Vagina (tissue), 2 donors: ENCODE results near the gene SEC31A. TPM values are rescaled to one million over a fixed set of nuclear protein-coding genes. Genes with fewer than 3 reads are reported as not detected.
A peak's percentile ranks its signal among the peaks of the same experiment; 100 is the strongest.
"Not testable (repeated sequence)": the region's sequence is repeated elsewhere in the genome, so short reads cannot be mapped to it uniquely, and the experiment has no call there.

Experiments used
- DNase-seq, 2 donors: peaks; one replicate each; pipeline ENCODE4 v3.0.0-alpha.2; 2017; ENCODE audit errors: extremely low spot score in 2 of 2
- H3K27ac ChIP-seq: fragments of 200-600 bp; sonication (generic); one replicate; pipeline ENCODE4 v1.5.1; 2019
- H3K27me3 ChIP-seq: fragments of 200-600 bp; sonication (generic); one replicate; pipeline ENCODE4 v1.5.1; 2019
- H3K36me3 ChIP-seq, 2 donors: fragments of 200-600 bp; sonication (generic); one replicate each; pipeline ENCODE4 v1.5.1; 2017 to 2019
- H3K4me1 ChIP-seq: fragments of 200-600 bp; sonication (generic); one replicate; pipeline ENCODE4 v1.5.1; 2019
- H3K4me3 ChIP-seq, 2 donors: fragments of 200-600 bp; sonication (generic); 1 replicate in 1 of 2; 2 replicates in 1 of 2; pipeline ENCODE4 v1.5.1; 2016 to 2019
- H3K9me3 ChIP-seq: fragments of 200-600 bp; sonication (generic); one replicate; pipeline ENCODE4 v1.5.1; 2019
- POLR2A ChIP-seq, 2 donors: fragments of 450-650 bp; IDR thresholded peaks; one replicate each; pipeline ENCODE4 v1.6.1; 2017; ENCODE audit warnings: antibody characterized with exemption in 2 of 2, mild to moderate bottlenecking in 2 of 2, moderate library complexity in 2 of 2
- POLR2AphosphoS5 ChIP-seq, 2 donors: sonication (generic); formaldehyde crosslinking; IDR thresholded peaks; one replicate each; pipeline ENCODE4 v1.9.0; 2017; ENCODE audit warnings: antibody characterized with exemption in 2 of 2, mild to moderate bottlenecking in 2 of 2, low read depth in 1 of 2; ENCODE audit not compliant: insufficient read depth in 1 of 2
- intact Hi-C: fragments of 100-400 bp; cut with DNase I; formaldehyde crosslinking; loops from one replicate; pipeline ENCODE4 v1.15.1; 2023
- total RNA-seq: library from RNA; depleted of rRNA; stranded (reverse); fragments of >200 nt; gene quantifications from one replicate; pipeline ENCODE4 v1.2.3, GENCODE V29; 2016
- TF ChIP-seq, protein P1 (sequence below), 3 experiments: fragments of 450-650 bp in 2 of 3; fragments of 200-600 bp in 1 of 3; sonication (generic) in 1 of 3; IDR thresholded peaks; one replicate each; pipeline ENCODE4 v1.5.1; 2017 to 2019; ENCODE audit warnings: antibody characterized with exemption in 3 of 3, mild to moderate bottlenecking in 2 of 3, moderate library complexity in 2 of 3

Gene SEC31A
- total RNA-seq, 1 donor from 2014 or later: 133 TPM

DNA sequence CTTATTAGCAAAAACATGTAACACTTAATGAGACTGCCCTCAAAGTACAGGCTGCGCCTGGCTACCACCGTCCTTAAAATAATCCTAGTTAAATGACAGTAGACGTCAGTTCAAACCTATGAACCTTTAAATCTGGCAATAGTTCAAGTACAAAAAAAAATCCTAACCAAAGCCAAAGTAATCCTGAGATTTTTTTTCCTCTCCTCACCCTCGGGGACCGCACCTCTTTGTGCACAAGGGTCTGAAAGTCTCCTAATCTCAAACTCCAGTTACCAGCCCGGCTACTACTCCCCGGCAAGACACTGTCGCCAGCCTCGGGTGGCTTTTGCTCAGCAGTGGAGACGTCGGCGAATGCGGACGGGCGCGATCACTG lies 439 bp downstream of the SEC31A start:
- intact Hi-C loops: no loop called here
- peaks cover 0 to 20% of the 10 kb centered on the region in 2 donors for H3K36me3 ChIP-seq
- DNase-seq: no peak
- H3K27me3 ChIP-seq: no peaks in the 10 kb centered on the region
- no peaks in the 10 kb centered on the region for H3K9me3 ChIP-seq
- peaks cover 53% of the 10 kb centered on the region for H3K4me1 ChIP-seq
- TF ChIP-seq POLR2A (IDR thresholded peaks at IDR 0.05): no peak
- no peak for TF ChIP-seq POLR2AphosphoS5 (IDR thresholded peaks at IDR 0.05; ENCODE audit: insufficient read depth in 1 of 2, low read depth in 1 of 2)
- peak overlapping the region; percentile 97 for H3K27ac ChIP-seq
- H3K4me3 ChIP-seq: peak overlapping the region; percentile 87

DNA sequence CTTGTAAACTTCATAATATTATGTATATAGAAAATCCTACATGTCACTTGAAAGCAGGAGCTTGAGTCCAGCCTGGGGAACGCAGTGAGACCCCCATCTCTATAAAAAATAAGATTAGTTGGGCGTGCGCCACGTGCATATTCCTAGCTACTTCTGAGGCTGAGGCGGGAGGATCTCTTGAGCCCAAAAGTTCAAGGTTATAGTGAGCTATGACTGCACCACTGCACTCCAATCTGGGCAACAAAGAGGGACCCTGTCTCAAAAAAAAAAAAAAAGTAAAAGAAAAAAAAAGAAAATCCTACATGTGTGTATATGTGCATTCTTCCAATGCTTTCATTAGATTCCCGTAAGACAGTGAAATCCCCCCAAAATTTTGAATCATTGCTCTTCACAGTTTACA lies 1.7 kb downstream of the SEC31A start:
- Histone ChIP-seq H3K4me1 (peaks cover 65% of the 10 kb centered on the region), H3K4me3 (peak overlapping the region; percentile 87), H3K36me3 (peaks cover 0 to 12% of the 10 kb centered on the region in 2 donors), H3K9me3 (no peaks in the 10 kb centered on the region), H3K27ac (peak overlapping the region; percentile 97), H3K27me3 (no peaks in the 10 kb centered on the region)
- no peak for TF ChIP-seq POLR2A (IDR thresholded peaks at IDR 0.05)
- DNase-seq: no peak
- intact Hi-C loops: no loop called here

DNA sequence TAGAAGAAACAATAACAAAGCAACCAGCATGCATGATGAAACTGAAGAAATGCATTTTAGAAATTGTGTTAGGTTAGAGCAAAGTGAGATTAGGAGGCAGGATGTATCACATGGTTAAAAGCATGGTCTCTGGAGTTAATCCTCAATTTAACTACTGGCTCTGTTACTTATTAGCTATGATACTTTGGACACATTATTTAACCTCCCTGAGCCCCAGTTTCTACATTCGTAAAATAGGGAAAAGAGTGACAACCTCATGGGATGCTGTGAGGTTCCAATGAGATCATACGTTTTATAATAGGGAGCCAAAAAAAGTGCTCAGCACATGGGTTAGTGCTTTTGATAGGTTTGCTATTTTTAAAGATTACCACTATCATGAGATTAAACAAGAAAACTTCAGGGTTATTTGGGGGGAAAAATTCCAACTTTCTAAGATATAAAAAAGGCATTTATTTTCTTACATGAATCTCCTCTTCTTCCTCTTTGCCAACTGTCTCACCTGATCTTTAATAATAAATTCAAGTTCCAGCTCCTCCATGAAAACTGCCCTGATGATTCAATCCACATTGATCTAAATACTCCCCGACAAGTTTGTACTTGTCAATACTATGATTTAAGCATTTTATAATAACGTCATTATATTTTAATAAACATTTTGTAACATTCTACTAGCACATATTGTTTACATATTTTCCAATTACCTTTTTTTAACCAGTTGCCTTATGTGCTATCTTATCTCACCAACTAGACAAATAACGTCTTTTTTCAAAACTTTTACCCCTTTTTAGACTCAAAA lies 4.6 kb downstream of the SEC31A start:
- Histone ChIP-seq H3K9me3 (no peaks in the 10 kb centered on the region), H3K36me3 (no peaks in the 10 kb centered on the region), H3K27ac (peak overlapping the region; percentile 35), H3K4me3 (no peak overlapping the region), H3K4me1 (peaks cover 57% of the 10 kb centered on the region), H3K27me3 (no peaks in the 10 kb centered on the region)
- no peak for TF ChIP-seq POLR2AphosphoS5 (IDR thresholded peaks at IDR 0.05; ENCODE audit: insufficient read depth in 1 of 2, low read depth in 1 of 2)
- TF ChIP-seq, protein P1, sequence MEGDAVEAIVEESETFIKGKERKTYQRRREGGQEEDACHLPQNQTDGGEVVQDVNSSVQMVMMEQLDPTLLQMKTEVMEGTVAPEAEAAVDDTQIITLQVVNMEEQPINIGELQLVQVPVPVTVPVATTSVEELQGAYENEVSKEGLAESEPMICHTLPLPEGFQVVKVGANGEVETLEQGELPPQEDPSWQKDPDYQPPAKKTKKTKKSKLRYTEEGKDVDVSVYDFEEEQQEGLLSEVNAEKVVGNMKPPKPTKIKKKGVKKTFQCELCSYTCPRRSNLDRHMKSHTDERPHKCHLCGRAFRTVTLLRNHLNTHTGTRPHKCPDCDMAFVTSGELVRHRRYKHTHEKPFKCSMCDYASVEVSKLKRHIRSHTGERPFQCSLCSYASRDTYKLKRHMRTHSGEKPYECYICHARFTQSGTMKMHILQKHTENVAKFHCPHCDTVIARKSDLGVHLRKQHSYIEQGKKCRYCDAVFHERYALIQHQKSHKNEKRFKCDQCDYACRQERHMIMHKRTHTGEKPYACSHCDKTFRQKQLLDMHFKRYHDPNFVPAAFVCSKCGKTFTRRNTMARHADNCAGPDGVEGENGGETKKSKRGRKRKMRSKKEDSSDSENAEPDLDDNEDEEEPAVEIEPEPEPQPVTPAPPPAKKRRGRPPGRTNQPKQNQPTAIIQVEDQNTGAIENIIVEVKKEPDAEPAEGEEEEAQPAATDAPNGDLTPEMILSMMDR (IDR thresholded peaks at IDR 0.05): no peak
- no peak for TF ChIP-seq POLR2A (IDR thresholded peaks at IDR 0.05)
- no peak for DNase-seq
- intact Hi-C loops: no loop called here

DNA sequence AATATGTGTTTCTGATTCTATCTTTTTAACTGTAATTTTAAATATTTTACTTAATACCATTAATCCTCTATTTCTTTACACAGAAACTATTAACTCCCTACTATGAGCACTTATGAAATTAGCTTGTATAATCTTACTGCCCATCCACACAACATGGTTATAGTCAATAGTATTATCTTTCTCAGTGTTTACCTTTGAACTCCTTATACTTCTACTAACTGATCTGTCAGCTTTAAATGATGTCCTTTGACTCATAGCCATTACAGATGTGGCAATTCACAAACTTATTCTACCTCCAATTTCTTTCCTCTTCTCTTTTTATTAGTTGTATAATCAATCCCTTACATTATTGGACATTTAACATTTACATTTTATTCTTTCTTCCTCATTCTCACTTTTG lies 5.5 kb downstream of the SEC31A start:
- no peak for DNase-seq
- peaks cover 57% of the 10 kb centered on the region for H3K4me1 ChIP-seq
- intact Hi-C loops: no loop called here
- H3K4me3 ChIP-seq: no peak overlapping the region
- H3K27me3 ChIP-seq: no peaks in the 10 kb centered on the region
- TF ChIP-seq POLR2AphosphoS5 (IDR thresholded peaks at IDR 0.05; ENCODE audit: insufficient read depth in 1 of 2, low read depth in 1 of 2) (no peak), POLR2A (IDR thresholded peaks at IDR 0.05) (no peak)
- TF ChIP-seq, protein P1 (IDR thresholded peaks at IDR 0.05): no peak
- H3K36me3 ChIP-seq: peaks cover 0 to 4% of the 10 kb centered on the region in 2 donors
- H3K27ac ChIP-seq: no peak overlapping the region
- H3K9me3 ChIP-seq: no peaks in the 10 kb centered on the region

DNA sequence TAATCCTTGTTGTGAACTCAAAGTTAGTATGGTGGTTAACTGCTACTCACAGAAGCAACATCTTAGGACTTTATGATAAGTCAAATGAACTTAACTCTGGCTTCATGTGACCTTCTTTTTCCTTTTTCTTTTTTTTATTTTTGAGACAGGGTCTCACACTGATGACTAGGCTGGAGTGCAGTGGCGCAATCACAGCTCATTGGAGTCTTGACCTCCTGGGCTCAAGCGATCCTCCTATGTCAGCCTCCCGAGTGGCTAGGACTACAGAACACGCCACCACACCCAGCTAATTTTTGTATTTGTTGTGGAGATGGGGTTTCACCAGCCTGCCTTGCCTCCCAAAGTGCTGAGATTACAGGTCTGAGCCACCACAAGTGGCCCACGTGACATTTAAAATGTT lies 22.4 kb downstream of the SEC31A start:
- intact Hi-C loops: no loop called here
- Histone ChIP-seq H3K4me3 (no peak overlapping the region), H3K4me1 (peaks cover 15% of the 10 kb centered on the region), H3K27ac (no peak overlapping the region), H3K36me3 (peaks cover 0 to 85% of the 10 kb centered on the region in 2 donors), H3K27me3 (no peaks in the 10 kb centered on the region), H3K9me3 (no peaks in the 10 kb centered on the region)
- DNase-seq: no peak
- TF ChIP-seq, protein P1 (IDR thresholded peaks at IDR 0.05): no peak
- TF ChIP-seq POLR2A (IDR thresholded peaks at IDR 0.05) (no peak), POLR2AphosphoS5 (IDR thresholded peaks at IDR 0.05; ENCODE audit: insufficient read depth in 1 of 2, low read depth in 1 of 2) (no peak)

DNA sequence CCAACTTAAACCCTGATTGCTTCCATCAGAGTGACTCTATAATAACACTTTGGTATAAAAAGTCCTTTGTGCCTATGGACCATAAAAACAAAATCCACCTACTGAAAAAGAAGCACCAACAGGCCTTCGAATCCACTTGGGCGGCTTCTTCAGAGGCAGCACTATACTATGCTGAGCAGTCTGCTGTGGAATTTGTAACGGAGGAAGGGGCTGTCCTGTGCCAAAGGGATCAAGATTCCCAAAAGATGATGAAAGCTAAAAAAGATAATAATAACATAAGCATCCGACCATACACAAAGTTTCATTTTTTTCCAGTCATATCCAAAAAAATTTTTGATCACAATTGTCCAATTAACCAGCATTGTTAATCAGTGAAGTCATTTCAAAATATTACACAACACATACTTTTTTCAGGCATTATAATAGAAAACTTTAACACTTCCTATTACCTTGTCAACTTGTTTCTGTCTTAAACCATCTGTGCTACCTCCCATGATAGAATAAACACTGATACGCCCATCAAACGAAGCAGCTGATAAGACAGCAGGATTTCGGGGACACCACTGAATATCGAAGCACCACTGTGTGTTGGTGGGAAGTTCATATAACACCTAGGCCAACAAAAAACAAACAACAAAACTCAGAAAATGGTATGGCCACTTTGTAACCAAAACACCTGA lies 24.1 kb downstream of the SEC31A start:
- H3K36me3 ChIP-seq: peaks cover 0 to 81% of the 10 kb centered on the region in 2 donors
- H3K27ac ChIP-seq: no peak overlapping the region
- intact Hi-C loops: no loop called here
- no peak overlapping the region for H3K4me3 ChIP-seq
- DNase-seq: no peak
- no peaks in the 10 kb centered on the region for H3K27me3 ChIP-seq
- peaks cover 15% of the 10 kb centered on the region for H3K4me1 ChIP-seq
- TF ChIP-seq POLR2AphosphoS5 (IDR thresholded peaks at IDR 0.05; ENCODE audit: insufficient read depth in 1 of 2, low read depth in 1 of 2): no peak
- H3K9me3 ChIP-seq: no peaks in the 10 kb centered on the region

DNA sequence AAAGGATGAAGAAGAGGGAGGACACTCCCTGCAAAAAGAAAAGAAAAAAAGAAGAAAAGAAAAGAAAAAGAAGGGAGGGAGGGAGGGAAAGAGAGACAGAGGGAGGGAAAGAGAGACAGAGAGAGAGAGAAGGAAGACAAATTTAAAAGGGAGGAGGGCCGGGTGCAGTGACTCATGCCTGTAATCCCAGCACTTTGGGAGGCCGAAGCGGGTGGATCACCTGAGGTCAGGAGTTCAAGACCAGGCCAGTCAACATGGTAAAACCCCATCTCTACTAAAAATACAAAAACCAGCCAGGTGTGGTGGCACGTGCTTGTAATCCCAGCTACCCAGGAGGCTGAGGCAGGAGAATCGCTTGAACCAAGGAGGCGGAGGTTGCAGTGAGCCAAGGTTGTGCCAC lies 24.9 kb downstream of the SEC31A start:
- DNase-seq, H3K27me3 ChIP-seq, H3K4me3 ChIP-seq, H3K9me3 ChIP-seq, intact Hi-C loops: not testable (repeated sequence)
- Histone ChIP-seq H3K27ac (peak overlapping the region; percentile 64), H3K36me3 (peaks cover 0 to 73% of the 10 kb centered on the region in 2 donors), H3K4me1 (peaks cover 15% of the 10 kb centered on the region)
